Stimulated activated CD4-positive, alpha-beta T cell treated with anti-CD3 and anti-CD28 coated beads, Interleukin-4, amount 100 ng/mL, for 48 hours (primary cell): ENCODE data around the gene BTBD3.

Experiments used
- DNase-seq, 2 donors: peaks; one replicate each; pipeline ENCODE4 v3.0.0-alpha.2; 2020; ENCODE audit warnings: low read depth in 2 of 2

The BTBD3 gene

DNA sequence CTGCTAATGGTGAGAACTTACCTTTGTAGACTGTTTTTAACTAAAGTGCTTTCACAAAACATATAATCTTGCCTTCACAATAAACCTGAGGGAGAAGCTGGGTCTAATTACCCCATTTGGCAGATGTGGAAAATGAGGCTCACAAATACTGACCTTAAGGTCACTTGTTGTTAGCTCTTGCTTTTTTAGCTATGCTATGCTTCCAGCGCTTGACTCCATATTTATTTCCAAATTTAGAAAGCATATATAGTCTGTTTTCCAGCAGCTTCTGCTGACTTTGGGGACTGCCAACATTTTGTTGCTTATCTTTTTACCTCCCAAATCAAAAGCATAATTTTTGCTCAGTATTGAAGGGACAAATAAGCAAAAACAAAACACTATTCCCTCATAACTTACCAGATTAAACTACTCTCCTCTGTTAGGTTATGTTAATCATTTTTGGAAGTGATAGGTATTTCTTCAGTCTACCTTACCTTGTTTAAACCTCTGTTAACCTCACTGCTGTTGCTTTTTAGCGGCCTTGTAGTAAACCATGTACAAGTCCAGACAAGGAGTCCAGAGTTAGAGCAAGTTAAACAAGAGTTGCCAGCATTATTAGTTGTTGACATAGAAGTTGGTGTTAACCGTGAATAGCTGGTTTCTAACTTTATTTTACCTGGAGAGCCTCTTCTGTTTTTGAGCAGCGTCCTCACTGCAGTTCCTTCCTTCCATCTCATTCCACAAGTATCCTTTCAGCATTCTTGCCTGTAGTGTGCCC lies 4.9 kb upstream of the BTBD3 start:
- no peak for DNase-seq

DNA sequence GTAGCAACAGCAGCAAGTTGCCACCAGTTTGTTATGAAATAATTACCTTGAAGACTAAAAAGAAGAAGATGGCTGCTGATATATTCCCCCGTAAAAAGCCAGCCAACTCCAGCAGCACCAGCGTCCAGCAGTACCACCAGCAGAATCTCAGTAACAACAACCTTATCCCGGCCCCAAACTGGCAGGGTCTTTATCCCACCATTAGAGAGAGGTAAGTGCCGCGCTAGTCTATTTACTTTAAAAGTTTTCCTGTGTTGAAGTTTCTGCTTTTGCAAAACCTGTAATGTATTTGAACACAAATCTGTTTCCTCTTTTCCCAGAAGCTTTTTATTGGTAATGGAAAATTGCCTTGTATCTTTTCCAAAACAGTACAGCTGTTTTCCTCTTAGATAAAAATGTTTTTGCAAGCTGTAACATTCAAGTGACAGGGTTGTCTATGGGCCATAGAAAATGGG lies 725 bp downstream of the BTBD3 start:
- DNase-seq: no peak

DNA sequence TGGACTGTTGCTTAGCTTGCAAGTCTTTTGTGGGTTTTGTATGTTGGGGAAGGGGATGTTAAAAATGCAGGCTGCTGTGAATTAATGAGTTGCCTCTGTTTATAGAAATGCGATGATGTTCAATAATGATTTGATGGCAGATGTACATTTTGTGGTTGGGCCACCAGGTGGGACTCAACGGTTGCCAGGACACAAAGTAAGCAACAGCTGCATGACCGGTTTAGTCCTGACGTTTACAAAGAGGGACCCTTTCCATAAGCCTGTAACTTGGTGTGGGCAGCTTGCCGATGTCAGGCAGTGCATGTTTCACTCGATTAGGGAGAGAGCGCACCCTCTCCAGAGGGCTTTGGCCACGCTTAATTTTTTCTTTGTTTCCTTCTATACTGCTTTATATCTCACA lies 1.3 kb downstream of the BTBD3 start:
- DNase-seq: no peak

DNA sequence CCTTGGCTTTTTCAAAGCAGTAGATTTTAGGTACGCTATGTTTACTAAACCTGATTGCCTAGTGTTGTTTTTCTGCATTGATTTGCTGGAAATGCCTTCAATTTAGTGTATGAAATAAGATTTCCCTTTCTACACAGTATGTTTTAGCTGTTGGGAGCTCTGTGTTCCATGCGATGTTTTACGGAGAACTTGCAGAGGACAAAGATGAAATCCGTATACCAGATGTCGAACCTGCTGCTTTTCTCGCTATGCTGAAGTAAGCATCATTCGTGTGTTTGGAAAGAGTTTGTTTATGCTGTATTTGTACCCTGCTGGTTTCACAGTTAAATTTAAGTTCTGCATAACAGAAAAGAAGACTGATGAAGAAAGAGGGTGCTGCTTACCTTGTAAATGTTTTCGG lies 1.9 kb downstream of the BTBD3 start:
- no peak for DNase-seq

DNA sequence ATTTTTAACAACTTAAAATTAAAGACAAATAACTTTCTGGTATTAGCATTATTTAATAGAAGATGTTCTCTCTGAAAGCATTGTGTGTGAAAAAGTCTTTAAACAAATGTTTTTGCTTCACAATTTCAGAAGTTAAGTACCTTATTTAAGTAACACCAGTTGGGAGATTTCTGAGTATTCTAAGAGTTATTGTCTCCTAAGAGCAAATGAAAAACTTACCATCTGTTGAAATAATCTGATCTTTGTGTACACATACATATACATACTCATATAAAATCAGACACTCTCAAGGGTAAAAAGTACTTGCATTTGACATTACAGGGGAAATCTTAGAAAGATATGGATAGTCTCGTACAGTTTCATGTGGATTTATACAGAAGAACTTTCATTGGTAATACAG lies 2.4 kb downstream of the BTBD3 start:
- no peak for DNase-seq

DNA sequence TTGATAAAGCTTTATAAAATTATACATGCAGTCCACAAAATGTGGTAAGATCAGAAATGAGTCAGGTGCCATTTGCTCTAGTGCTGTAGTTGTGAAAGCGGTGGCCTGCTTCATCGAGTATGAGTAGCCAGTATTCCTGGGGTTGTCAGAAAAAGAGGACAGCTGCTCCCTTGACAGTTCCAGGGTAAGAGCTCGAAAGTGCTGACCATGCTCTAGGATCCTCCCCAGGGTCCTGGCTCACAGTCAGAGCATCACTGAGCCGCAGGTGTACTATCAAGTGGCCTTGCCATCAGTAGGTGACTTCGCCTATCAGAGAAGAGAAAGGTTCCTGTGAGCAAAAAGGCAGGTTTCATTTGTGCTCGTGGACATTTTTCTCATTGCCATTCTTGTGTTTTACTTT lies 3.6 kb downstream of the BTBD3 start:
- DNase-seq: no peak

DNA sequence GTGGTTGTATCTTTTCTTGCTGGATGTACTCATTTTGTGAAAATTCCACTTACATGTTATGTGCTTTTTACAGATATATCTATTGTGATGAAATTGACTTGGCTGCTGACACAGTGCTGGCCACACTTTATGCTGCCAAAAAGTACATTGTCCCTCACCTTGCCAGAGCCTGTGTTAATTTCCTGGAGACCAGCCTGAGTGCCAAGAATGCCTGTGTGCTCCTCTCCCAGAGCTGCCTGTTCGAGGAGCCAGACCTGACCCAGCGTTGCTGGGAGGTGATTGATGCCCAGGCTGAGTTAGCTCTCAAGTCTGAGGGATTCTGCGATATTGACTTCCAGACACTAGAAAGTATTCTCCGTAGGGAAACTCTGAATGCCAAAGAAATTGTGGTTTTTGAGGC lies 4.9 kb downstream of the BTBD3 start:
- DNase-seq: no peak

DNA sequence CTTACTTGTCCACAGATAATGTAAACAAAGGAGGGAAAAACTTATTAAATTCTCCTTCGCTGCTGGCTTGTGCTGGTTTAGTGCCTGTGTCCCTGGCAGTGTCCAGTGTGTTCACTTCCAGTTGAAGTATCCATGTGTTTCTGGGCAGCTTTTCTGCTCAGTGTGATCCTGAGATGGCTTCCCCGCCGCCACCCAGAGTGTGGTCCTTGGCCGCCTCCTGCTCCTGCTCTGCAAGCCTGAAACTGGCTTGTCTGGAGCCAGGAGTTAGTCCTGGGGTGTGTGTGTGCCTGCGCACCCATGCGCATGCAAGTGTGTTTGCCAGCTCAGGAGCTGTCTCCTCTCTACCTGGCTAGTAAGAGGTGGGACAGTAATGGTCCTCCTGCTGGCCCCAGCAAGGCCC lies 7.2 kb downstream of the BTBD3 start:
- DNase-seq: no peak

DNA sequence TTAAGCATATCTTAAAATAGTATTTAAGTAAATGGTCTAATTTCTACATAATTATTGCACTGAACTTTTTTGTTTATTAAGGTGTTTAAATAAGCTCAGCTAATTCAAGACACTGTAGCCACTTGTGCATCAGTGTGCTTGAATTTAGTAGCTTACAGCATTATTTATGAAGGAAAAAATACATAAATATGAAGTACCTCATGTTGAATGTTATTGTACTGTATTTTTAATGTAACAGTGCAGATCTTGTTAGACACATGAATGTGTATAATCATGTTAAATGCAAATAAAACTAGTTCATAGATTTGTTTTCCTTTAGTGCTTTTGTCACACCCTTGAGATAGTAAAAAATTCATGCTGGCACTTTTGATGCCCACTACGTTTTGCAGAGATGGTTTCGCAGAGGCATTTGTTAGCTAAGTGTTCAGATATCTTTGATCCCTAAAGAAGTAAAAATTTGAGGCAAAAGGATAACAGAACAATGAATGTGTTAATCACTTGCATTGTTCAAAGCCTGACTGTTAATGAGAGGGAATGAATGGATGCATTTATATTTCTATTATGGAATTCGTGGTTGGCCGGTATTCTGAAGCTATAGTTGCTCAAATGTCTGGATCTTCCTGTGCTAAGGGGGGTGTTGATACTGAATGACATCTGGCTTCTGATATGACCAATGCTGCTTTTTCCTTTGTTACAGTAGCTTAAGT lies 8.8 kb downstream of the BTBD3 start:
- no peak for DNase-seq

DNA sequence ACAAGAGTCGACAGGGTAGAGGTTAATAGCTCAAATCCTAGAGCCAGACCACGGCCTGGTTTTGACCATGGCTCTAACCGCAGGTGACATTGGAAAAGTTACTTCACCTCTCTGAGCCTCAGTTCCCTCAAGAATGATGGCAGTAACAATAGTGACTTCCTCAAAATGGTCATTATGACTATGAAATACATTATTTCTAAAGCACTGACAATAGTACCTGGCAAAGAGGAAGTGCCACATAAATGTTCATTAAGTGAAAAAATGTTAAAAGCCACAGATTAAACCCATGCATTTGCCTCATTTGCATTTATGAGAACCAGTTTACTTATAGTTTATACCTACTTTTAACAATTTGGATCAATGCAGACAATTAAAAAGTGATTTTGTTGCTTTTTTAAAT lies 12.3 kb downstream of the BTBD3 start:
- DNase-seq: no peak

DNA sequence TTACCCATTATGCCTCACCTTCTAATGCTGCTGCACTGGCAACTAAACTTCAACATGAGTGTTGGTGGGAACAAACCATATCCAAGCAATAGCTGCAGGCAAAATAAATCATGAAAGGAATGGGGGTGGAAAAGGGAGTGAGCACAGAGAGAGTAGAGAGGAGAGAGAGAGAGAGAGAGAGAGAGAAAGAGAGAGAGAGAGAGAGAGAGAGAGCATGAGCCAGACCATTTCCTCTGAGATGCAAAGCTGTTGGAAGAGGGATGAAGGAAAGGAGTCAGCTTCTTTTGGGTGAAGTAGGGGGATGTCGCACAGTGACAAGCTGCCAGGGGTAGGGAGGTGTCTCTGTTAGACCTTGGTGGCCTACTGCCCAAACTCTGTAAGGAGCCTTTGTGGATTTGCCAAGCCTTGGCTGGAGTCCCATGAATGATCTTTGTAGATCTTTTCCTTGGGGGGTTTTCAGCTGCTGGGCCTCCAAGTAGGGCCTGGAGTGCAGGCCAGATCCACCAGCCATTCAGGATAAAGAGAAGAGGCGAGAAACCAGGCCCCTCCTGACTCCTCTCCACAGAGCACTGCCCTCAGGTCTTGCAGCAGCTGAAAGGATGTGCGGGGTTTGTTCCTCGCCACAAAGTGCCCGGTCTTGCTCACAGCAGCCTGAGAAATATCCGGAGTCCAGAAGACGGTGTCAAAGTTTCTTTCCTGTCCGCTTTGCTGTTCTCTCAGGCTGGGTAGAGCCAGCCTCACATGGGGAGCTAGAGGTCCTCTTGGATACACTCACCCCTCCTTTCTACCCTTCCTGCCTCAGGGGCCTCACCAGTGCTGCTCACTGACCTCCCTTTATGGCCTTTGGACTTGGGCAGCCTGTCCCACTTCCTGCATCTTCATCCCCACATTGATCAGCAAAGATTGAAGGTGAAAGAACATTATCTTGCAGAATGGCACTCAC lies 17.8 kb downstream of the BTBD3 start:
- DNase-seq: no peak

DNA sequence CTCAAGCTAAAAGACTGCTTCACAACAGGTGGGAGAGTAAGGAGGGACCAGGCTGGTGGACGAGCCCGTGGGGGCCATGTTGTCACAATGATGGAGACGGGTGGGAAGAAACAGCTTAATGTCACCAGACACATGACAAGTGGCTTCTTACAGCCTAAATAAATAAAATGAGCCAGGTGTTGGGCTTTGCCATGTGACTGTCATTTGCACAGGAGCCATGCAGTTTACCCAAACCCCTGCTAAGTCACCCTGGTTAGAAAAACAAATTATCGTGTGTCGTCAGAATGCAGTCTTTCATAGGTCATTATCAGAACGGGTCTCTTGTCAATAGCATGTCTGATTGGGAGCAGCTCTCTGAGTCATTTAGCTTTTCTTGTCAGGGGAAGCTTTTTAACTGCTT lies 18.5 kb downstream of the BTBD3 start:
- no peak for DNase-seq

DNA sequence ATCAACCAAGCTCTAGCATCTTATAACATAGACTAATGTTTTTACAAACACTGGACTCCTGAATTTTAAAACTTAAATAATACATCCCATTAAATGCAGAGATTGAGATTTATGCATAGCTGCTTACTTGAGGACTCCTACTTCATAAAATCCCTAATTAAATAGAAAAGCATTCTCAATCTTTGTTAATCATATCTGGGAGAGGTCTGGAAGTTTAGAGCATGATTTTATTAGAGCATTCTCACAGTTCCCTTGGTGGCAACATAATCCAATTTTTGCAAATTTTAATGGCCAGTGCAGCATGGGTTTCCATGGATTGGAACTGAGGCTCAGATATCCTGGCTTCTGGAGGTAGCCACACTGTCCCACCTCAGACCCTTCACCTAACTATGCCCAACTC lies 19.5 kb downstream of the BTBD3 start:
- no peak for DNase-seq

DNA sequence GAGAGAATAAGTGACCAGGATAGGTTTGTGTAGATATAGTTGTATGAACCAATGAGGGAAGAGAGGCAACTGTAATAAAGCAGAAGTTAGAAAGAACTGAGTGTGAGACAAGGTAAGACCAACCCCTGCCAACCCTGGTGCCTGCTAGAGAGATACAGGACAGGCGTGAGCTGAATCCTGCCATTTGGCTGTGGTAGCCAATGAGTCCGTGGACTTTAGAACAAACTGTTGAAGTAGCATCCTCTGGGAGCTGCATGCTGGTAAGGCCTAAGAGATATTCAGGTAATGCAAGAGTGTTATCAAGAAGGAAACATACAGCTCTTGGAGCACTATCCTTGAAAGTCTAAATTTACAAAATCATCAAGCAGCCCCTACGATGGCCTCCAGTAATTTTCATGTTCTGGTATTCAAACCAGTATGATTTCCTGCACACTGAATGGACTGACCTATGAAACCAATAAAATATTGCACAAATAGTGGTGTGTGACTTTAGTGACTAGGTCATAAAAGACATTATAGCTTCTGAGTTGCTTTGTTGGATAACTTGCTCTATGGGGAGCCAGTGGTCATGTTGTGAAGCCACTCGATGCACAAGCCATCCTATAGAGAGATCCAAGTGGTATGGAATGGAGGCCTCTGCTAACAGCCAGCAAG lies 24.0 kb downstream of the BTBD3 start:
- DNase-seq: no peak

DNA sequence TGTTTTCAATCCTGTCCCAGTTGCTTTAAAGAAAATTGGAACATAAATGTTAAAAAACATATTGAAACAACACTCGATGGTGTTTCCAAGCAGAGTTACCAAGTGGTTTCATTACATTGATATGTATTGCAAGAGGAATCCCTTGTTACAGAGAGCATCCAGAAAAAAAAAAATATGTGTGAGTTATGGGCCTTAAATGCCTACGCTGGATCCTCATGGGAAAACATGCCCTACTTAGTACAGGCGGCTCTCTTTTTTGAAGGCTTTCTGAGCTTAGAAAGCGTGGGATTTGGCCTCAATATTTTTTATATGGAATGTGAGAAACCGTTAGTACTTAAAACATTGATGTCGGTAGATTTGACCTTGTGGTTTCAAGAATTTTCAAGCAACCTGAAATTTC lies 26.1 kb downstream of the BTBD3 start:
- DNase-seq: no peak

DNA sequence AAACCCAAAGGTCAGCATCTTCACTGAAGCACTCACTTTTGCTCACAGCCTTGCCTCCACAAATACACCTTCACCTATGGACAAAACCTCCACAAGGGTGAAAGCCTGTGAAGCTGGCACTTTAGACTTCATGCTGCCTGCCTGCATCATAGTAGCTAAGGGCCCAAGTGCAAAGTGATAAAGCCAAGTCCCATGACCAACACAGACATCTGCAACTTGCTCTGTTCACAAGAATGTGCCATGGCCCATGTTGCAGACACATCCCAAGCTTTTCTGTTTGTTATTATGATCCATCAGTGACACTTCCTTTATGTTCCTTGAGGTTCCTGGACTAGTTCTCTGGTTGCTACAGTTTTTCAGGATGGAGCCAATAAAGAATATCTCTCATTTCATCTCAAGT lies 31.1 kb downstream of the BTBD3 start:
- no peak for DNase-seq

DNA sequence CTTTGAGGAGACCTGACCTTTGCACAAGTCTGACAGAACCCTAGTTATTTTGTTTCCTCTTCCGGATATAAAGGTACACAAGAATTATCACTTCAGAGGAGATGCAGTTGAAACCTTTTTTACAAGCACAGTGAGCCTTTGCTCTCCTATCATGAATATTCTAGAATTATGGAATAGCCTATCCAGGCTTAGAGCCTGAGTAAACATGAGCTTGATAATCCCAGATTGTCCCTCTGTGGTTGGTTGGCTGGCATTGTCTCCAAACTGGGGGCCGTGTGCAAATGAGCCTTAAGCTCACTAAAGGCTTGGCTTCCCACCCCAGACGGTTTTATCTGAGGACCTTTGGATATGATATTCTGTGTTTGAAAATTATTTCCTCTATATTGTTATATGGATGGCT lies 32.0 kb downstream of the BTBD3 start:
- no peak for DNase-seq

DNA sequence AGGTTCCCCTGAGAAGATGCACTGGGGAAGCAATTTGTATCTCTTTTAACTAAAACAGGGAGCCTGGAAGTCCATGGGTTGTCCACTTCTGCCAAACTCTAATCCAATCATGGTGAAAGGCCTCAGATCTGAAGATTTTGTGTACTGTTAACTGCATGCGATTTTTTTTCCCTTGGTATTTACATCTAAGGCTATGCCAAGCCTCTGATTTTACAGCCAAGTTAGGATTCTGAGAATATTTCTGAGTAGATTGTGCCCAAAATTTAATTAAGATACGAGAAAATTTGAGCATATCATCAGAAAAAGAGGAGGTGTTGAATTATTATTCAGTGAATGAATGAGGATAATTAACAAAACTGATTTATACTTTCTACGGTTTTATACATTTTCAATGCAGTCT lies 34.0 kb downstream of the BTBD3 start:
- DNase-seq: no peak

DNA sequence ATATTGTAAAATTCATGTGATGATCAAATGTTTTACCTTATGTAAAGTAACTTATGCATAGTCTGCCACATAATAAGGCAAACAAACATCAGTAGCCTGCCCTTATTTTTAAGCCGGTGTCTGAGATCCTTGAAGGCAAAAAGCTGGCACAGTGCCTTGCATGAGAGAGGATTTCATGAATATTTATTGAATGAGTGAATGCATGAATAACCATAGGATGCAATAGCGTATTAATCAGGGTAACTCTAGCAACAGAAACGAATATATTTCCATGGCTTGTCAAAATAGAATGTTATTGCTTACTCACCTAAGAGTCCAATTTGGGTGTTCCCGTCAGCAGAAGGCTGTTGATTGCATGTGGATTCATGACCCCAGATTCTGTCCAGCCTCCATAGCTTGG lies 34.9 kb downstream of the BTBD3 start:
- DNase-seq: no peak

DNA sequence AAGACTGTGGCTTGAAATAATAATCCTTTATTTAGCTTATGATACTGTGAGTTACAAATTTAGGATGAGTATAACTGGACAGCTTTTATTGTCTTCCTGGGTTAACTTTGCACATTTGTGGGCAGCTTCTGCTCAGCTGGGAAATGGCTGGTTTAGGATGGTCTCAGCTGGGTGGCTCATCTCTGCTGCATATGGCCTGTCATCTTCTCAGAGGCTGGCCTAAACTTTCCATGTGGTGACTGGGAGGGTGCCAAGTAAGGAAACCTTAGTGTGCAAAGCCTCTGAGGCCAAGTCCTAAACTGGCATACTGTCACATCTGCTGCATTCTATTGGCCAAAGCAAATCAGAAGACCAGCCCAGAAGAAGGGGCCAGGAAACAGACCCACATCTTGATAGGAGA lies 40.2 kb downstream of the BTBD3 start:
- no peak for DNase-seq

DNA sequence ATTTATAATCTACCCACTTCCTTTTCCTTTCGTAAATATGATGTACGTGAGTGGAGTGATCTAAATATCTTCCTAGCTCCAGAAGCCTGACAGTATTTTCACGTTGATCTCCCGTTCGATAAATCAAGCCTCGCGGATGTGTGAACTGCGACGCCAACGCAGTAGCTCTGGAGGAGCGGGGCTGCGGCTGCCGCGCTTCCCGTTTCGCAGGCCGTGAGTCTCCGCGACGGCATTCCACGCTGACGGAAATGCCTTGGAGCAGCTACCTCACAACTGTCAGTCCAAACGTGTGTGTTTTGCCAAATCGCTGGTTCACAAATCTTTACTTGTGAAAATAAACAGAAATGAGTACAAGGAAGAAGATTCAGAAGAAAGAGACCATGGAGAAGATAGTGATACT lies 41.2 kb downstream of the BTBD3 start:
- no peak for DNase-seq

DNA sequence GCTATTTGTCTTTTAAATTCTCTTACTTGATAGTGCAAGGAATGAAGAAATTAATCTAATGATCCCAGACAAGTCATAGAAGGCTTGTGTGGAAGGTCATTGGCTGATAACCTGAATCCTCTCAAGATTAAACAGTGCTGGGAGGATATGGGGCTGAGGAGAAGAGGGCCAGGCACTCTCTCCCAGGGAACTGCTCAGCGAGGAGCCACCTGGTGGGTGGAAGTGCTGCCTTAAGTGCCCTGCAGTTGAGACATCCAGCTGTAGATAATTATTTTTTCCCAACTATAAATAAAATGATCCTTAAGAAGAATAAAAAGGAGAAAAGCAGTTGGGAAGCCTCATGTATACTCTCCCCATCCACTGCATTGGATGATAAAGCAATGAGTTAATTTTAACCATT lies 47.9 kb downstream of the BTBD3 start:
- no peak for DNase-seq
